Measurements from ENCODE around the gene ZNF423.

DNA sequence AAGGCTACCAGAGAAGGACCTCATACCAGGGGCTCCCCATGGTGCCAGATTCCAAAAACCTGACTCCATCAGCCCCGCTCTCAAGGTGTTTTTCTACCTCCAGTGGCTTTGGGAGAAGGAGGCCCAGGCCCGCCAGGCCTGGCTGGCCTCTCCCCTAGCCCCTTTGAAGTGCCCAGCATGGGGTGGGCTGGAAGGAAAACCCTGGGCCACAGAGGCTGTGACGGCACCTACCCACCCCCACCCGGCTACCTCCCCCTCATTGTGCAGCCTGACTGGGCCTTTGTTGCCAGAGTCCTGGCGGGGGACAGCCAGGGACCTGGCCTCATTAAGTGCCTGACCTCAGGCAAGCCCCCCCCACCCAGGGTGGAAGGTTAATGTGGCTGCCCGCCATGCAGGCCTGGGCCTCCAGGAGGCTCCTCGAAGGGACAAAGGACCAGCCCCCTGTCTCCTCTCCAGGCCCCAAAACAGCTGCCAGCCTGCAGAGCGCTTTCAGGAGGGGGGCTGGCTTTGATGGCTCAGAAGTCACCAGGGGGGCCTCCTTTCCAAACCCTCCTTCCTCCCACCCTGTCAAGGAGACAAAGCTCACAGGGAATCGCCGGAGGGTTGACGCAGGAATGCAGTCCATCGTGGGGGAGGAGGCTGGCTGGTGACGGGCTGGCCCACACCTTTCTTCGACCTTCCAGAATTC is 159.4 kb downstream of the ZNF423 start:
- TF ChIP-seq, protein P1, sequence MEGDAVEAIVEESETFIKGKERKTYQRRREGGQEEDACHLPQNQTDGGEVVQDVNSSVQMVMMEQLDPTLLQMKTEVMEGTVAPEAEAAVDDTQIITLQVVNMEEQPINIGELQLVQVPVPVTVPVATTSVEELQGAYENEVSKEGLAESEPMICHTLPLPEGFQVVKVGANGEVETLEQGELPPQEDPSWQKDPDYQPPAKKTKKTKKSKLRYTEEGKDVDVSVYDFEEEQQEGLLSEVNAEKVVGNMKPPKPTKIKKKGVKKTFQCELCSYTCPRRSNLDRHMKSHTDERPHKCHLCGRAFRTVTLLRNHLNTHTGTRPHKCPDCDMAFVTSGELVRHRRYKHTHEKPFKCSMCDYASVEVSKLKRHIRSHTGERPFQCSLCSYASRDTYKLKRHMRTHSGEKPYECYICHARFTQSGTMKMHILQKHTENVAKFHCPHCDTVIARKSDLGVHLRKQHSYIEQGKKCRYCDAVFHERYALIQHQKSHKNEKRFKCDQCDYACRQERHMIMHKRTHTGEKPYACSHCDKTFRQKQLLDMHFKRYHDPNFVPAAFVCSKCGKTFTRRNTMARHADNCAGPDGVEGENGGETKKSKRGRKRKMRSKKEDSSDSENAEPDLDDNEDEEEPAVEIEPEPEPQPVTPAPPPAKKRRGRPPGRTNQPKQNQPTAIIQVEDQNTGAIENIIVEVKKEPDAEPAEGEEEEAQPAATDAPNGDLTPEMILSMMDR (IDR thresholded peaks at IDR 0.05; ENCODE audit: poor library complexity, severe bottlenecking), result no peak
- TF ChIP-seq EP300 (conservative IDR thresholded peaks at IDR 0.05; ENCODE audit: poor library complexity, severe bottlenecking) (no peak), EZH2 (IDR thresholded peaks at IDR 0.05; ENCODE audit: borderline replicate concordance, insufficient read depth, low read length, poor library complexity, severe bottlenecking) (no peak), POLR2AphosphoS5 (IDR thresholded peaks at IDR 0.05) (no peak), TAF1 (IDR thresholded peaks at IDR 0.05; ENCODE audit: low read depth) (no peak), MXI1 (conservative IDR thresholded peaks at IDR 0.05; ENCODE audit: poor library complexity, severe bottlenecking) (no peak), RAD21 (conservative IDR thresholded peaks at IDR 0.05) (no peak)
